GM23338 (cell line): Measurements from ENCODE around the gene PCSK6. TPM values are rescaled to one million over a fixed set of nuclear protein-coding genes. Genes with fewer than 3 reads are reported as not detected.

Experiments
- ATAC-seq: fragments of 200-7000 bp; cut with Tn5 transposase; 3 replicates; pipeline ENCODE4 v1.9.1; 2020
- DNase-seq: peaks from one replicate; pipeline ENCODE4 v3.0.0-alpha.2; 2015; ENCODE audit warnings: low spot score
- H2AFZ ChIP-seq: fragments of 200-600 bp; sonication (generic); 2 replicates; pipeline ENCODE4 v1.8.0; 2016; ENCODE audit warnings: antibody characterized with exemption, mild to moderate bottlenecking, moderate library complexity
- H3F3A ChIP-seq: fragments of 200-600 bp; sonication (generic); replicated peaks from 2 replicates; pipeline ENCODE4 v1.8.0; 2017; ENCODE audit warnings: antibody characterized with exemption, mixed run types, low read depth
- H3K27ac ChIP-seq: fragments of 200-600 bp; sonication (generic); 2 replicates; pipeline ENCODE4 v1.6.1; 2016; ENCODE audit warnings: low read depth
- H3K27me3 ChIP-seq: fragments of 200-600 bp; sonication (generic); 2 replicates; pipeline ENCODE4 v1.8.0; 2016; ENCODE audit warnings: mild to moderate bottlenecking, mixed run types, moderate library complexity; ENCODE audit not compliant: insufficient read depth
- H3K36me3 ChIP-seq: fragments of 200-600 bp; sonication (generic); 2 replicates; pipeline ENCODE4 v1.8.0; 2016; ENCODE audit warnings: mild to moderate bottlenecking; ENCODE audit not compliant: insufficient read depth
- H3K4me1 ChIP-seq: fragments of 200-600 bp; sonication (generic); 2 replicates; pipeline ENCODE4 v1.8.0; 2016; ENCODE audit warnings: mild to moderate bottlenecking, moderate library complexity; ENCODE audit not compliant: insufficient read depth
- H3K4me2 ChIP-seq: fragments of 200-600 bp; sonication (generic); 2 replicates; pipeline ENCODE4 v1.7.1; 2017; ENCODE audit warnings: mixed run types
- H3K4me3 ChIP-seq: fragments of 200-600 bp; sonication (generic); 2 replicates; pipeline ENCODE4 v1.6.1; 2016; ENCODE audit warnings: mixed run types
- H3K79me2 ChIP-seq: fragments of 200-600 bp; sonication (generic); replicated peaks from 2 replicates; pipeline ENCODE4 v1.8.0; 2017; ENCODE audit warnings: mild to moderate bottlenecking; ENCODE audit not compliant: insufficient read depth
- H3K9me2 ChIP-seq: fragments of 200-600 bp; sonication (generic); 2 replicates; pipeline ENCODE4 v1.8.0; 2017; ENCODE audit not compliant: insufficient read depth
- H4K20me1 ChIP-seq: fragments of 200-600 bp; sonication (generic); replicated peaks from 2 replicates; pipeline ENCODE4 v1.8.0; 2017; ENCODE audit warnings: mild to moderate bottlenecking; ENCODE audit not compliant: insufficient read depth
- H3K27ac Mint-ChIP-seq: 2 replicates; pipeline ENCODE4 v1.8.0; 2020; ENCODE audit warnings: inconsistent platforms, mild to moderate bottlenecking, moderate library complexity, mixed read lengths
- H3K27me3 Mint-ChIP-seq: 3 replicates; pipeline ENCODE4 v1.8.0; 2022; ENCODE audit warnings: low read depth, mild to moderate bottlenecking, moderate library complexity, mixed read lengths, inconsistent platforms; ENCODE audit not compliant: insufficient read depth, poor library complexity
- H3K36me3 Mint-ChIP-seq: 3 replicates; pipeline ENCODE4 v1.8.0; 2021; ENCODE audit warnings: low read depth, mild to moderate bottlenecking, inconsistent platforms, moderate library complexity, mixed read lengths
- H3K4me1 Mint-ChIP-seq: 3 replicates; pipeline ENCODE4 v1.8.0; 2020; ENCODE audit warnings: mild to moderate bottlenecking, inconsistent platforms, mixed read lengths
- H3K4me3 Mint-ChIP-seq: 3 replicates; pipeline ENCODE4 v1.8.0; 2021; ENCODE audit warnings: moderate library complexity, mild to moderate bottlenecking, inconsistent platforms, mixed read lengths
- H3K9me3 Mint-ChIP-seq: 3 replicates; pipeline ENCODE4 v1.8.0; 2020; ENCODE audit warnings: moderate library complexity, mild to moderate bottlenecking, inconsistent platforms, mixed read lengths
- CREB1 ChIP-seq: fragments of 250-450 bp; sonication (Bioruptor Pico); IDR thresholded peaks from 2 replicates; pipeline ENCODE4 v1.5.0; 2020; ENCODE audit warnings: low read depth, mild to moderate bottlenecking, moderate library complexity
- CTCF ChIP-seq, 2 experiments: fragments of 200-600 bp in 1 of 2; sonication (generic) in 1 of 2; conservative IDR thresholded peaks; 2 replicates each; pipeline versions ENCODE4 v1.5.1 to v1.6.1; 2016 to 2017; ENCODE audit warnings: antibody characterized with exemption in 2 of 2, low read depth in 2 of 2, mild to moderate bottlenecking in 2 of 2, moderate library complexity in 1 of 2
- ETS1 ChIP-seq: IDR thresholded peaks from 2 replicates; pipeline ENCODE4 v1.6.1; 2016; ENCODE audit warnings: antibody characterized with exemption
- EZH2 ChIP-seq: fragments of 200-600 bp; sonication (generic); IDR thresholded peaks from one replicate; pipeline ENCODE4 v1.8.0; 2017; ENCODE audit warnings: antibody characterized with exemption, mild to moderate bottlenecking, low read depth; ENCODE audit not compliant: unreplicated experiment
- EZH2phosphoT487 ChIP-seq: fragments of 200-600 bp; sonication (generic); IDR thresholded peaks from one replicate; pipeline ENCODE4 v1.8.1; 2018; ENCODE audit warnings: antibody characterized with exemption; ENCODE audit not compliant: unreplicated experiment
- JUNB ChIP-seq: IDR thresholded peaks from one replicate; pipeline ENCODE4 v1.6.1; 2016; ENCODE audit warnings: antibody characterized with exemption; ENCODE audit not compliant: unreplicated experiment
- NANOG ChIP-seq: IDR thresholded peaks from 2 replicates; pipeline ENCODE4 v1.6.1; 2016; ENCODE audit warnings: antibody characterized with exemption, borderline replicate concordance
- POLR2AphosphoS5 ChIP-seq: IDR thresholded peaks from 2 replicates; pipeline ENCODE4 v1.6.1; 2016; ENCODE audit warnings: antibody characterized with exemption, low read depth
- REST ChIP-seq: IDR thresholded peaks from one replicate; pipeline ENCODE4 v1.6.1; 2018; ENCODE audit warnings: antibody characterized with exemption; ENCODE audit not compliant: unreplicated experiment
- STAT1 ChIP-seq: IDR thresholded peaks from one replicate; pipeline ENCODE4 v1.6.1; 2016; ENCODE audit warnings: antibody characterized with exemption; ENCODE audit not compliant: unreplicated experiment
- ZNF114 ChIP-seq: fragments of 250-450 bp; sonication (Bioruptor Pico); IDR thresholded peaks from 2 replicates; pipeline ENCODE4 v1.5.0; 2020; ENCODE audit warnings: mild to moderate bottlenecking, moderate library complexity
- ZNF331 ChIP-seq: fragments of 250-450 bp; sonication (Bioruptor Pico); IDR thresholded peaks from 2 replicates; pipeline ENCODE4 v1.5.0; 2020; ENCODE audit warnings: low read depth, mild to moderate bottlenecking, moderate library complexity
- ZNF462 ChIP-seq: fragments of 250-450 bp; sonication (Bioruptor Pico); IDR thresholded peaks from 2 replicates; pipeline ENCODE4 v1.5.0; 2020; ENCODE audit warnings: mild to moderate bottlenecking, moderate library complexity
- polyA plus RNA-seq: library from polyadenylated mRNA; unstranded; fragments of >200 nt; fragmentation: Nextera tagmentation; extraction: Ambion mirVana; gene quantifications from 2 replicates; pipeline ENCODE4 v1.2.1, GENCODE V29; 2016
- total RNA-seq: library from RNA; depleted of rRNA; stranded (reverse); fragments of >200 nt; shearing (Covaris generic); gene quantifications from 2 replicates; pipeline ENCODE4 v1.2.3, GENCODE V29; 2014

The PCSK6 gene
- total and polyA plus RNA-seq, 2 experiments from 2014 or later = 1.7 to 6.7 TPM

- no peaks in the 10 kb centered on the region for H3K36me3 Mint-ChIP-seq
- Histone ChIP-seq H3F3A (no peaks in the 10 kb centered on the region), H3K9me2 (no peaks in the 10 kb centered on the region), H4K20me1 (no peaks in the 10 kb centered on the region), H3K27me3 (no peaks in the 10 kb centered on the region), H3K79me2 (no peaks in the 10 kb centered on the region), H3K27ac (no peak overlapping the region), H2AFZ (no peak overlapping the region), H3K4me1 (peaks cover 1% of the 10 kb centered on the region; the same call in 1 of the 2 replicates), H3K36me3 (no peaks in the 10 kb centered on the region), H3K4me2 (no peak overlapping the region), H3K4me3 (no peak overlapping the region)
- TF ChIP-seq ZNF331 (CRISPR knock-in tag) (no peak), JUNB (no peak), ZNF462 (CRISPR knock-in tag) (no peak), CTCF (conservative IDR thresholded peaks at IDR 0.05; ENCODE audit: low read depth in 2 of 2) (no peak), EZH2phosphoT487 (no peak), NANOG (no peak), CREB1 (CRISPR knock-in tag) (no peak), EZH2 (no peak), STAT1 (no peak), ETS1 (no peak), ZNF114 (CRISPR knock-in tag) (no peak), REST (no peak), POLR2AphosphoS5 (no peak)
- H3K4me1 Mint-ChIP-seq = peaks cover 14% of the 10 kb centered on the region; the same call in 2 of the 3 replicates
- ATAC-seq = no peak
- H3K4me3 Mint-ChIP-seq = no peak overlapping the region
- no peaks in the 10 kb centered on the region for H3K9me3 Mint-ChIP-seq
- no peak for DNase-seq
- H3K27ac Mint-ChIP-seq = no peak overlapping the region
- peaks cover 23% of the 10 kb centered on the region for H3K27me3 Mint-ChIP-seq
Measured at GRCh38 chr15:101431301-101431700, 58.2 kb downstream of the PCSK6 start.
